ENCODE results near the gene GRM3. TPM values are rescaled to one million over a fixed set of nuclear protein-coding genes. Genes with fewer than 3 reads are reported as not detected.

Gene GRM3
- total RNA-seq, 1 donor = not detected

GRCh38 chr7:86745013-86745745 is 101.5 kb downstream of the GRM3 start:
- H3K4me3 ChIP-seq (ENCODE audit: low read depth, low read length) = no peak overlapping the region
- DNase-seq (ENCODE audit: low read depth) = no peak
- TF ChIP-seq CTCF (IDR thresholded peaks at IDR 0.05; ENCODE audit: insufficient read depth, low read length) = no peak

- no peak overlapping the region for H3K4me3 ChIP-seq (ENCODE audit: low read depth, low read length)
- TF ChIP-seq CTCF (IDR thresholded peaks at IDR 0.05; ENCODE audit: insufficient read depth, low read length) = no peak
- DNase-seq (ENCODE audit: low read depth) = no peak
These were observed 104.0 kb downstream of the GRM3 start for GRCh38 chr7:86747698-86748097.

GRCh38 chr7:86748201-86748600 is 104.5 kb downstream of the GRM3 start:
- no peak overlapping the region for H3K4me3 ChIP-seq (ENCODE audit: low read depth, low read length)
- DNase-seq (ENCODE audit: low read depth) = no peak
- TF ChIP-seq CTCF (IDR thresholded peaks at IDR 0.05; ENCODE audit: insufficient read depth, low read length) = no peak

GRCh38 chr7:86748843-86749719 is 105.4 kb downstream of the GRM3 start:
- TF ChIP-seq CTCF (IDR thresholded peaks at IDR 0.05; ENCODE audit: insufficient read depth, low read length) = no peak
- DNase-seq (ENCODE audit: low read depth) = no peak
- no peak overlapping the region for H3K4me3 ChIP-seq (ENCODE audit: low read depth, low read length)

GRCh38 chr7:86749741-86750665 is 106.3 kb downstream of the GRM3 start:
- TF ChIP-seq CTCF (IDR thresholded peaks at IDR 0.05; ENCODE audit: insufficient read depth, low read length) = no peak
- no peak overlapping the region for H3K4me3 ChIP-seq (ENCODE audit: low read depth, low read length)
- DNase-seq (ENCODE audit: low read depth) = no peak

- H3K4me3 ChIP-seq (ENCODE audit: low read depth, low read length) = no peak overlapping the region
- DNase-seq (ENCODE audit: low read depth) = no peak
- TF ChIP-seq CTCF (IDR thresholded peaks at IDR 0.05; ENCODE audit: insufficient read depth, low read length) = no peak
These were observed 116.5 kb downstream of the GRM3 start for GRCh38 chr7:86760236-86760635.
